Progenitor cell of endocrine pancreas (in vitro differentiated cells): ENCODE measurements around the gene PDZD2. TPM values are rescaled to one million over a fixed set of nuclear protein-coding genes. Genes with fewer than 3 reads are reported as not detected.

Experiments
- DNase-seq: peaks from one replicate; pipeline ENCODE4 v3.0.0; 2021; ENCODE audit warnings: low spot score; ENCODE audit not compliant: unreplicated experiment
- H3K27ac Mint-ChIP-seq: 2 replicates; pipeline ENCODE4 v1.8.0; 2021; ENCODE audit warnings: mild to moderate bottlenecking, moderate library complexity, mixed read lengths
- H3K27me3 Mint-ChIP-seq: 2 replicates; pipeline ENCODE4 v1.8.0; 2021; ENCODE audit warnings: mixed read lengths
- H3K36me3 Mint-ChIP-seq: 2 replicates; pipeline ENCODE4 v1.8.0; 2022; ENCODE audit warnings: mixed read lengths; ENCODE audit not compliant: insufficient read depth
- H3K4me1 Mint-ChIP-seq: 2 replicates; pipeline ENCODE4 v1.8.0; 2021; ENCODE audit warnings: low read depth, mixed read lengths
- H3K4me3 Mint-ChIP-seq: 2 replicates; pipeline ENCODE4 v1.8.0; 2021; ENCODE audit warnings: low read depth, mild to moderate bottlenecking, moderate library complexity, mixed read lengths
- H3K9me3 Mint-ChIP-seq: 2 replicates; pipeline ENCODE4 v1.8.0; 2021; ENCODE audit warnings: low read depth, mixed read lengths
- CTCF ChIP-seq: fragments of 200-600 bp; sonication (generic); IDR thresholded peaks from one replicate; pipeline ENCODE4 v1.5.0; 2021; ENCODE audit warnings: antibody characterized with exemption, mild to moderate bottlenecking; ENCODE audit not compliant: unreplicated experiment
- total RNA-seq: library from RNA; stranded (reverse); gene quantifications from 2 replicates; pipeline ENCODE4 v1.2.1, GENCODE V29; 2021

Gene PDZD2
- total RNA-seq, 1 donor from 2014 or later: 3.1 TPM

GRCh38 chr5:31898036-31898632 lies 259.2 kb downstream of the PDZD2 start:
- Mint-ChIP-seq H3K4me1 (no peaks in the 10 kb centered on the region), H3K27ac (no peak overlapping the region), H3K27me3 (no peaks in the 10 kb centered on the region), H3K36me3 (no peaks in the 10 kb centered on the region), H3K4me3 (no peak overlapping the region), H3K9me3 (peaks cover 4% of the 10 kb centered on the region)
- DNase-seq: no peak
- TF ChIP-seq CTCF: no peak

GRCh38 chr5:31900296-31900865 lies 261.4 kb downstream of the PDZD2 start:
- H3K27ac Mint-ChIP-seq: no peak overlapping the region
- H3K9me3 Mint-ChIP-seq: peaks cover 4% of the 10 kb centered on the region
- H3K36me3 Mint-ChIP-seq: no peaks in the 10 kb centered on the region
- H3K4me3 Mint-ChIP-seq: no peak overlapping the region
- H3K27me3 Mint-ChIP-seq: no peaks in the 10 kb centered on the region
- no peak for DNase-seq
- no peaks in the 10 kb centered on the region for H3K4me1 Mint-ChIP-seq
- TF ChIP-seq CTCF: no peak

GRCh38 chr5:31901807-31902530 lies 263.0 kb downstream of the PDZD2 start:
- no peak for TF ChIP-seq CTCF
- H3K4me3 Mint-ChIP-seq: no peak overlapping the region
- no peaks in the 10 kb centered on the region for H3K27me3 Mint-ChIP-seq
- H3K9me3 Mint-ChIP-seq: peaks cover 4% of the 10 kb centered on the region
- no peak overlapping the region for H3K27ac Mint-ChIP-seq
- DNase-seq: no peak
- no peaks in the 10 kb centered on the region for H3K36me3 Mint-ChIP-seq
- no peaks in the 10 kb centered on the region for H3K4me1 Mint-ChIP-seq

GRCh38 chr5:31908396-31908795 lies 269.5 kb downstream of the PDZD2 start:
- no peak for DNase-seq
- peak overlapping the region; percentile 15 for H3K27ac Mint-ChIP-seq
- H3K36me3 Mint-ChIP-seq: no peaks in the 10 kb centered on the region
- no peak overlapping the region for H3K4me3 Mint-ChIP-seq
- peaks cover 2% of the 10 kb centered on the region for H3K4me1 Mint-ChIP-seq
- TF ChIP-seq CTCF: no peak
- H3K9me3 Mint-ChIP-seq: no peaks in the 10 kb centered on the region
- no peaks in the 10 kb centered on the region for H3K27me3 Mint-ChIP-seq

- H3K27ac Mint-ChIP-seq: no peak overlapping the region
- TF ChIP-seq CTCF: no peak
These were observed 270.1 kb downstream of the PDZD2 start for GRCh38 chr5:31909073-31909472.

More at GRCh38 chr5:31909073-31909472, 270.1 kb downstream of the PDZD2 start:
- DNase-seq: no peak
- Mint-ChIP-seq H3K36me3 (no peaks in the 10 kb centered on the region), H3K4me3 (no peak overlapping the region), H3K9me3 (no peaks in the 10 kb centered on the region), H3K4me1 (peaks cover 2% of the 10 kb centered on the region), H3K27me3 (no peaks in the 10 kb centered on the region)
